RCC 7860 (cell line): ENCODE data around the gene DKK3.

Experiments
- DNase-seq: peaks from one replicate; pipeline ENCODE4 v3.0.0-alpha.2; 2015; ENCODE audit warnings: low spot score
- FAIRE-seq: peaks from 2 replicates; lab custom pipeline; 2012; peaks lifted over from hg19 to GRCh38; lab: Jason Lieb, UNC

Gene DKK3

DNA sequence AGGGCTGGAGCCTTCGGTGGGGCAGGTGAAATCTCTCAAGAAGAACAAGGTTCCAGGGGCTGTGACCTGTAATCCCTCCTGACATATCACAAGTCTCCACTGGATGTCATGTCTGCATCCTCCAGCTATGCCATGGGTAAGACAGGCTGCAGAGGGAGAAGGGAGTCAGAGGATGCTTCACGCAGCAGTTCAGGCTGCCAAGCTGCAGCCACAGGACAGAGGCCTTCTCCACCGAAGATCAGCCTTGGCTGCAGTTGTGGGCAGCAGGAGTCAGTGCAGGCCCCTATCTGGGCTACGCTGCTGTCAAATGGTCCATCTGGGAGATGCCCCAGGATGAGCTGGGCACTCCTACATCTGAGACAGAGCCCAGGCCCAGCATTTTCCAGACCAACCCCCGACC lies 25.0 kb downstream of the DKK3 start:
- FAIRE-seq (no peak), DNase-seq (no peak)

DNA sequence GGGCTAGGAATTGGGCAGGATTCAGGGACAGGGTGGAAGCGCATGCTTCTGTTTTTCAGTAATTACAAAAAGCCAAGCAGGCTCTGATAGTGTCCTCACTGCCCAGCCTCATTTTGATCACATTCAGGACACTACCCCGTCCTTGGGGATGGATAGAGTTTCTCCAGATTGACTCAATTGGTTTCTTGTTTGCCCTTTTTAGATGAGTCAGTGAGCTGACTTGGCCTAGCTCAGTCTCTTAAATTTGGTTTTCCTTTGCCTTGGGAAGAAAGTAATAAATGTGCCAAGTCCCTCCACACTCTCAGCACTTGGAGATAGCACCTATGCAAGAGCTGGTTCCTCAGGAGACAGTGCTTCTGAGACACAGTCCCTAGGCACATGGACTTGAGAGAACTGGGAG lies 25.5 kb downstream of the DKK3 start:
- FAIRE-seq (no peak), DNase-seq (no peak)

DNA sequence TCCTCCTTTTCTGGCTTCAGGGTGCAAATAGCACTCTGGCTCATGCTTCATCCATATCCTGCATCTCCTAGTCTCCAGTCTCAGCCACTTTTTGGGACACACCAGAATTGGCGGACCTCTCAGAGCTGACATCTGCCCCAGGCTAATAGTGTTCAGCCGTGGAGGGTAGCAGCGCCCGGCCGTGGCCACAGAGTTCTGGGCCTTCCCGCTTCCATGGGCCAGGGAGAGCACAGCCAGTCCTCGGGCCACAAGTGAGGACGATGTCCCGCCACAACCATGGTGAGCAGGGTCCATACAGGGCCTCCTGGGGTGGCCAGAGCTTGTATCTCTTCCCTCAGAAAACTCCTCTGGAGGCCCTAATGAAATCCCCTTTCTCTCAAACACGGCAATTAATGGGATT lies 26.0 kb downstream of the DKK3 start:
- no peak for DNase-seq
- no peak for FAIRE-seq

DNA sequence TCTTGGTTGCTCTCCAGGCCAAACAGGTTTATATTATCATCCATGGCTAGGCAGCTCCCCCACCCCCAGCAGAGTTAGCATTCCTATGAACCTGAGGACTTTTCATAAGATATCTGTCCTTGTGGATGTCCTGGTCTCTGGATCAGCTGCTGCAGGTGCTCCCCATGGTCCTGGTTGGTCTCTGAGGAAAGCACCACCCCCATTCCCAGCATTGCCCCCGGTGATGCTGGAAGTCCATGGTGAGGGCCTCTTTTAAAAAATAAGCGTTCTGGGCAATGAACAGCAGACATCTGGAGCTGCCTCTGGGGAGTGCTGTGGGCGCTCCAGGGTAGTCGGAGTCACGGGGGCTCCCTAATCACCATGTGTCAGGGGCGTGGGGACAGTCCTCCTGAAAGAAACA lies 26.6 kb downstream of the DKK3 start:
- no peak for FAIRE-seq

DNA sequence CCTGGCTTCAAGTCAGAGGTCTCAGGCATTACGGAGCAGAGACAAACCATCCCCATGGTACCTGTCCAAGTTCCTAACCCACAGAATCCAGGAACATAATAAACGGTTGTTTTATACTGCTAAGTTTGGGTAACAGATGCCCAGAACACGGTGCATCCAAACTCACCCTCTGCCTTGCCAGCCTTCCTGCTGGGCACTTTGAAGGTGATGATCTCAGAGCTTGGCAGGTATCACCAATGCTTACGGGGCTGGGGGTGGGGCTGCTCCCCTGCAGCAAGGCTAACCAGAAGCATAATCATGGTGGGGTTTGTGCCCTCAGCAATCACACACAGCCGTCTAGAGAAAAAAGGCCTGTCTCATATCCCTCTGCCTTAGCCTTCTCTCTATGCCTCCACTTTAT lies 27.1 kb downstream of the DKK3 start:
- DNase-seq (no peak), FAIRE-seq (no peak)

More for the DNA sequence above, 26.6 kb downstream of the DKK3 start:
- DNase-seq, result no peak

DNA sequence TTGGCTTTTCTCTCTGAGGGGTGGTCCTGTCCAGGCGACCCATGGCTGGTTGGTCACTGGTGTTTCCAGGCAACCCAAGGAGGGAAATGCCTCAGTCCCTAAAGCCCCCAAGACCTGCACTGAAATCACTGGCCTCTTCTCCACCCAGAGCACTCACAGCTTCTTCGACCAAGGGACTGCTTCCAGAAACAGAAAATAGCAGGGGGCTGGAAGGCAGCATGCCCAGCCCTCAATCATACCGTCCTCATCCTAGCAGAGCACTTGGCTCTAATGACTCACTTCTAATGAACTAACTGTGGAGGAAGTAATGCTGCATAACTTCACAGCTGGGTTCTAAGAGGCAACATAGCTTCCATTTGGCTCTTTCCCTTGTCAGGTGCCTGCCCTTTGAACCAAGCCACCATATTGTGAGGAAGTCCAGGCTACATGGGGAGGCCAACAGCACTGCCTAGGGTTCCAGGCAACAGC lies 27.6 kb downstream of the DKK3 start:
- no peak for FAIRE-seq
- peak; percentile 29 for DNase-seq

DNA sequence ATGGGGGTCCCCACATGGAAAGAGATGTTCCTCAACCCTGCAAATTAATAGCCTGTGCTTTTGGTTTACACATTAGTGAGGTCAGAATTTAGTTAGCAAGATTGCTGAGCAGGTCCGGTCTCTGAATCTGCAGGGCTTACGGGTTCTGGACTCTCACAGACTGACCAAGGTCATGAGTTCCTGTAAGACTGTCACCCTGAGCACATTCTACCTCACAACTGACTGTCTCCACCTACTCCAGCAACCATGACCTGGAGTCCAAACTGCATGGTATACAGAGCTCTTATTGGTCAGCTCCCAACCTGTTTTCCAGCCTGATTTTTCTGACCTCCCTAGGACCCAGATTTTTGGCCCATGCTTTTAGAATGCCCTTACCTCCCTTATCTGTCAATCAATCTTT lies 28.2 kb downstream of the DKK3 start:
- FAIRE-seq, result no peak
- DNase-seq, result no peak

DNA sequence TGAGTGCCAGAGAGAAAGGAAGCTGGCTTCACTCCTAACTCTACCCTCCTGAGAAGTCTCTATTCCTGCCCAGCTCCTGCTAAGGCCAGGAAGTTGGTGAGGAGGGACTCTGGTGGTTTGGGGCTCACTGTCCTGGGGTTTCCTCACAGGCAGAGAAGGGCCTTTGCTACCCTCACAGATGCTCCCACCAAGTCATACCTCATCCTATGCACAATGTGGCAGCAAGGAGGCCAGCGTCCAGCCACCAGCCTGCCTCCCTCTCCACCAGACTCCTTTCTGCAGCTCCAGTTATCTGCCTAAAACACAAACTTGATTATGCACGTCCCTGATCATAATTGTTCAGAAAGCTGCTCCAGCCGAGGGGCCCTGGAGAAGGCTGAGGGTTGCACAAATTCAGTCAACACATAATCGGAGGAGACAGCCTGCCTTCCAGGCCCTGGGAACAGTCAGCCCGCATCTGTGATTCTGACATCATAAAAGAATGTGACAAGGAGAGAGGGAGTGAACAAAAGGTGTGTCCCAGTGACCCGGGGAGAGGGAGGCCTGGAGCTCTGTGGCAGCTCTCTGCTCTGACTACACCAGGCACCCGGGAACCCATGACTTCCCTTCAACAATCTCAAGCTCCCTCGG lies 28.8 kb downstream of the DKK3 start:
- FAIRE-seq (no peak), DNase-seq (peak; percentile 68)

DNA sequence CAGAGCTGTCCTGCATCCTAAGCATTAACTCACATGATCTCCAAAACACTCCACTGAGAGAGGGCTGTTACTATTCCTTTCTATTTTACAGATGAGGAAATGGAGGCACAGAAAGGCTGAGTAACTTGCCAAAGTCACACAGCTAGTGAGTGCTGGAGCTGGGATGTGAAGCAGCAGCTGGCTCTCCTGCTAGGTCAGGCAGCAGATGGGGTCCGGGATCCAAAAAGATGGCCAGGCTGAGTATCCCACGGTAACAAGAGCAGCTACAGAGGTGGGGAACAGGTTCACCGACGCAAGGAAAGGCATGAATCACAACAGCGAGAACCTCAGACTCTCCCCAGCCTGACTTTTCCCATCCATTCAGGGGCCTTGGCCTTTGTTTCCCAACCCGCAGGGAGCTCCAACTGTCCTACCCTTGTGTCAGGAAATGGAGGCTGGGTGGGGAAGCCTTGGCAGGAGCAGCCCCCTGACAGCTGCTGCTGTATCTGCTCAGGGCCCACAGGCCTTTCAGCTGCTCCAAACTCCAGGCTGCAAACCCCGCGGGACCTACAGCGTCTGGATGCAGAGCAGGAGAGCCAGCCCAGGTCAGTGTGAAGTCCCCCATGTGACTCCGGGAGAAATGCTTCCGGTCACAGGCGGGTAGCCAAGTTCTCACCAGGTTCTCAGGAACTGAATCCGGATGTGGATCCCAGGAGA lies 29.5 kb downstream of the DKK3 start:
- DNase-seq (peak; percentile 64), FAIRE-seq (no peak)

DNA sequence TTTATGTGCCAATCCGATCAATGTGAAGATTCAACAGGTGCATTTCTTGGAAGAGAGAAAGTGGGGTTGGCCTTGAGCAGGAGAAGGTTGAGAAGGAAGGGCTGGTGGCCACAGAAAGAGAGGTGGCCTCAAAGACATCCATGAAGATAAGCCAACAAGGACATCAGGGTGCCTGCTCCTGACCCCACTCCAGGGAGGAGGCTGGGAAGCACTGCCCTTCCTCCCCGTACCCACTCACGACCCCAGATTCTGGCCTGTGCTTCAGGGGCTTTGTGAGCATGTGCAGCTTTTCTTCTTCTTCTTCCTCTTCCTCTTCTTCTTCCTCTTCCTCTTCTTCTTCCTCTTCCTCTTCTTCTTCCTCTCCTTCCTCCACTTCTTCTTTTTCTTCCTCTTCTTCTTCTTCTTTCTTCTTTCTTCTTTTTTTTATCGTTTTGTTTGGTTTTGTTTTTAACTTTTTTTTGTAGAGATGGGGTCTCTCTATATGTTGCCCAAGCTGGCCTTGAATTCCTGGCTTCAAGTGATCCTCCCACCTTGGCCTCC lies 30.3 kb downstream of the DKK3 start:
- FAIRE-seq, result no peak

DNA sequence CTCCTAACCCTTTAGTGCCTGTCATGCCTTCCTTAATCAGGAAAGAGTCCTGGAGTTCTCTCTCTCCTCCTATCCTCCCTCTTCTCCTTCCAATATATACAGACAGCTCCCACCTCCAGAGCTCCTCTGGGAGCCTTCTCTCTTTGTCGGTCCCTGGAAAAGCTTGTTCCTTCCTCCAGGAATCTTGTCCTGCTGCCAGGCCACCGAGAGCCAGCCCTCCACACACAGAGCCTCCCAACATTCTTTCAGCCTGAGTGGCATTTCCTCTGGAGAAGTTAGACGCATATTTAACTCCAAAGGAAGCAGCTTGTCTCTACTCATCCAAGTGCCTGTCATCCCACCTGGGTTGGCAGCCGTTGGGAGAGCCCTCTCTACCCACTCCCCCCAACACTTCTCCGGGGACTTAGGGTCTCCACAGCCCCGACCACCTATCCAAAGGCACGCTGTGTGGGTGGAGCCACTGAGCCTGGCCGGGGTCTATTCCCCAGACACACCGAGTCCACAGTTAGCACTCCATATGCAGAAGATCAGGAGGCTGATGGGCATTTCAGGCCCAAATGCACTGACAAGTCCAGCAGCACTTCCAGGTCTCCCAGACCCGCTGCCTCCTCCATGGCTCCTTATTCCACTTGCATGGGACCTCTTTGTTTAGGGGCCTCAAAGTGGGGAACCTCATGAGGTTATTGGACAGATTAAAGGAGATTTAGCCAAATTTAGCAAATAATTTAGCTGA lies 31.1 kb downstream of the DKK3 start:
- peak; percentile 91 for DNase-seq

More for the DNA sequence above, 30.3 kb downstream of the DKK3 start:
- DNase-seq, result no peak

DNA sequence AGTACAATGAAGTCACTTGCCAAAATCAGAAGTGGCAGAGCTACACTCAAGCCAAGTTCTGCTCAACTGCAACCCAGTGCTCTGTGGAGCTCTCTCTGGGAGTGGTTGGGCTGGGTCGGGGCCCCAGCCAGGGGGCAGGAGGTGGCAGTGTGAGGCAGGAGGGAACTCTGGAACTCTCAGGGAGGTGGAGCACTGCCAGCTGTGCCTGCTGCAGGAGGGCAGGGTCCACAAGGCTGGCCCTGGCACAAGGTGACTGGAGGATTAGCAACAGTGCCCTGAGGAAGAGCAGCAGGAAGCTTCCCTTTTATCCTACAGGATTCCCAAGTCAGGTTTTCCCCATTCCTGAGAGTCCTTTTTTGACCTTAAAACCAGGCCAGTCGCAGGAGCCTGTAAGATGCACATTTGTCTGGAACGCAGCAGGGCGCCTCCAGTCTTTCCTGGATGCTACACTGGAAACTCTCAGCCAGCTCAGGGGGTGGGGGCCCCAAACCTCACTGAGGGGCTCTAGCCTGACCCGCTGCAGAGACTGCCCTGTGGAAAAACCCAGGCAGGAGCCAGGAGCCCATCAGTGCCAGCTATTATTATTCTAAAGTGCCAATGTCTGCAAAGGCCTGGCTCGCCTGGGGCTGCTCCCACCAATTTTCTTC lies 31.8 kb downstream of the DKK3 start:
- FAIRE-seq, result no peak
- peak; percentile 28 for DNase-seq

More for the DNA sequence above, 31.1 kb downstream of the DKK3 start:
- peak; percentile 94 for FAIRE-seq

DNA sequence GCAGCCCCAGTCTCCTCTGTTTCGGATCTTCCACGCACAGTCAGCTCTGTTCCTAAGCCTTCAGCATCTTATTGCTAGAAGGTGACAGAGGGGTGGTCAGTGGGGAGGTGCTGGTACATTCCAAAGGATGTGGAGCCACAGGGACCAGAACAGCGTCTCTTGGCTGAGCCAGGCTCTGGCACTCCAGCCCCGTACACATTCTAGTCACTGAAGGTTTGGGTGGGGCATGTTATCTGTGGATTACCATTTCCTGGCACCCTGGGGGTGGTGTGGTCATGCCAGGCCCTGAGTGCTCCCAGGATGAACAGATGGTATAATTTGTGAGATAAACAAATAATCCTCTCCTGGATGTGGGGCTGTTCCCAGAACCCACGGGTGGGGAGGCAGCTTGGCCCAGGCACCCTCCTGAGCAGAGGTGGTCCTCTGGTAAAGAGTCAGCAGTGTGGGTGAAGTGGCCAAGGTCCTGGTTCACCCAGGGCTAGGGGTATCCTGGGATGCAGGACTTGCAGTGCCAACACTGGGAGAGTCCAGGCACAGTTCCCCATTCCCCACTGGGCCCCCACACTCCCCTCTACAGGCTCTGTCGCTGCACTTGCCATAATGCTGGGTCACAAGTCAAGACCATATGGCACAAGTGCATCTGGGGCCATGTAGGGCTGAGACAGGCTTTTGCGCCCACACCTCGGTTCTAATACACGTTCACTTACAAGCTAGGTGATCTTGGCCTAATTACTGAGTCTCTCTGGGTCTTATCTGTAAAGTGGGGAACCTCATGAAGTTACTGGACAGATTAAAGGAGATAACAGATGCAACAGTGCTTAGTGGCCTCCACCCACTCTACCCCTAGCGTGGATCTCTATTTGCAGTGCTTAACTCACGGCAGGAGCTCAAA lies 33.0 kb downstream of the DKK3 start:
- DNase-seq, result no peak
- no peak for FAIRE-seq

DNA sequence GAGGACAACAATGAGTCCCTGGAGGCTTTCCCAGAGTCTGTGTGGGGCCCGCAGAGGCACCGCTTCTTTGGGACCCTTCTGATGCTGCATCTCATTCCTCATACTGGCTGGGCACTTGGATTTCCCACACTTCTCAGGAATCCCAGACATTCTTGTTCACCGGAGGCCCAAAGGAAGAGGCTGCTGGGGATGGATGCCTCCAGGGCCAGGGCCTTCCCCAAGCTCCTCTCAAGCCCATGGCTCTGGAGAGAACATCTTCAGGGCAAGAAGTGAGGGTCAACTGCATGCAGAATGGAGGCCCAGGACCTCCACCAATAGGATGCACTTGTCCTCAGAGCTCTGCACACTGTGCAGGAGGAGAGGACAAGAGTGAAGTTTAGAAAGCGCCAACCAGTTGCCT lies 34.6 kb downstream of the DKK3 start:
- no peak for FAIRE-seq
- no peak for DNase-seq

DNA sequence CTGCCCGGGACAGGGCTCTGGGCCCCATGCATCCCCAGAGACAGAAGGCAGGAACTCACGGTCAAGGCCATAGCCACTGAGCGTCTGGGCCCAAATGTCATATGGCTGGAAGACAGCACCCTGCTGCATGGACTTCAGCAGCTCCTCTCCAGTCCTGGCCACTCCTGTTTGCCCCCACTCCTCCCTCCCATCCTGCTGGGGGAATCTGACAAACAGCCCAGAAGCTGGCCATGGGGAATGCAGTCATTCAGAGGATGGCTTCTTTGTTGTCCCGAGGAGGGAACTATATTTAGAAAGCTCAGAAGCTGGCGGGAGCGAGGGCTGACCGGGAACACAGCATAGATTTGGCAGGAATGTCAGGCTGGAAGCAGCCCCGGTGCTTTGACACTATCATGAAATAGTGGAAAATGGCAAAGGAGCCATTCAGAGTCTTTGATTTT lies 35.0 kb downstream of the DKK3 start:
- FAIRE-seq (no peak), DNase-seq (no peak)

DNA sequence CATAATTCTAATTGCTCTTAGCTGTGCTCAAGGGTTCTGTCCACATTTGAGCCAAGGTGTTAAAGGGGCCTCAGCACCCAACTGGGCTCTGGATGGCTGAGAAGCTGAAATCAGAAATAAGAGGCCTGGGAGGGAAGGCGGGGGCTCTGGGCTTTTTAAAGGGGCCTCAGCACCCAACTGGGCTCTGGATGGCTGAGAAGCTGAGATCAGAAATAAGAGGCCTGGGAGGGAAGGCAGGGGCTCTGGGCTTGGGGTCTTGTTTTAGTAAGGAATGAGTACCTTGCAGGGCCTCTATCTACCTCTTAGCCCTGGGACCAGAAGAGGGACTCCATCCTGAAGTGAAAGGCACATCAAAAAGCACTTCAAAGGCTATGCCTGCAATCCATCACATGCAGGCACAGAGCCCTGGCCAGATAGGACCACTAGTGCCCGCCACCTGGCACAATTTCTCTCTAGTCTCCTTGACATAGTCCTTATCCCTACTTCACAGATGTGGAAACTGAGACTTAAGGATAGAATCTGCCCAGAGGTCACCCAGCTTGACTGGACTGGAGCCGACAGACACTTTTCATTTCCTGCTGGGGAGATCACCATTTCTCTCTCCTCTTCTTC lies 35.6 kb downstream of the DKK3 start:
- FAIRE-seq (no peak), DNase-seq (no peak)

DNA sequence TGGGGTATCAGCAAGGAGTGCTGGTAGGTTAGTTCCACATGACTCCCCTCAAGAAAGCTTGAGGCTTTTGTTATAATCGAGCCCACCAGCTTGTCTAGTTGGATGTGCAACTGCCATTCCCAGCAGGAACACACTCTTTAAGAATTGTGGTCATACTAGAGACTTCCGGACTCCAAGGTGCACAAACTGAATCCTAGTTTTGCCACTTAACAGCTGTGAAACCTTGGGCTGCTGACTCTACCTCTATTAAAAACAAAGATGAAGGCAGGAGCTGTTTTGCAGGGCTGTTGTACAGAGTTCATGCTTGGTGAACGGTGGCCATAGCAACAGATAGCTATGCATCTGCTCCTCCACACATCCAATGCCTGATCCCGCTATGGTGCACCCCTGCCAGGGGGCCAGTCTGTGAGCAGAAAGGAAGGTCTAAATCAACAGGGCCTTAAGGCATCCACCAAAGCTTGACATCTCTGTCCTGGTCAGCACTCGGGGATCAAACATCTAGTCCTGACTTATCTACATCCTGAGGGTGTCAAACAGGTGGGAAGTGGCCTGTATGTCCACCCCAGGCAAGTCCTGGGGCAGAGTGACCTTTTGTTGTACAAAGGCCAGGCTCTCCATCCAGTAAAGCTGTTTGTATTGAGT lies 36.4 kb downstream of the DKK3 start:
- DNase-seq (no peak), FAIRE-seq (no peak)

DNA sequence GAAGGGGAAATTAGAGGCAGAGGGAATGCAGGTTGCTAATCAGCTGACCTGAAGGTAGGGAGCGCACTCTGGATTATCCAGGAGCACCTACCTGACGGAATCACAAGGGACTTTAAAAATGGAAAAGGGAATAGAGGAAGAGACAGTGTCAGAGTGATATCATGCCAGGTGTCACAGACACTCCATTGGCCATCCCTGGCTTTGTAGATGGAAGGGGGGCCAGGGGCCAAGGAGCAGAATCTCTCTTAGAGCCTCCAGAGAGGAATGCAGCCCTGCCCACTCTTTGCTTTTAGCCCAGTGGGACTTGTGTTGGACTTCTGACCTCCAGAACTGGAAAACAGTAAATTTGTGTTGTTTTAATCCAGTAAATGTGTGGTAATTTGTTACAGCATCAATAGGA lies 37.9 kb downstream of the DKK3 start:
- FAIRE-seq (no peak), DNase-seq (no peak)
